Brain microvascular endothelial cell (primary cell): ENCODE data around the gene FZD10.

Source experiments
- DNase-seq: peaks from one replicate; pipeline ENCODE4 v3.0.0-alpha.2; 2020
- H3K27ac ChIP-seq: fragments of 250-450 bp; sonication (Bioruptor Pico); 2 replicates; pipeline ENCODE4 v1.5.1; 2020; ENCODE audit warnings: mild to moderate bottlenecking, moderate library complexity
- H3K27me3 ChIP-seq: fragments of 250-450 bp; sonication (Bioruptor Pico); replicated peaks from 2 replicates; pipeline ENCODE4 v1.5.1; 2020; ENCODE audit warnings: mild to moderate bottlenecking
- H3K36me3 ChIP-seq: fragments of 250-450 bp; sonication (Bioruptor Pico); replicated peaks from 2 replicates; pipeline ENCODE4 v1.5.1; 2020; ENCODE audit warnings: mild to moderate bottlenecking
- H3K4me3 ChIP-seq: 2 replicates; pipeline ENCODE4 v1.5.1; 2011; ENCODE audit warnings: low read depth, mild to moderate bottlenecking, control low read depth, low read length, moderate library complexity
- CTCF ChIP-seq: IDR thresholded peaks from 2 replicates; pipeline ENCODE4 v1.5.1; 2011; ENCODE audit warnings: low read depth, mild to moderate bottlenecking, moderate library complexity, low read length, control low read depth, inconsistent platforms; ENCODE audit errors: missing control alignments
- in situ Hi-C: cut with HindIII; loops from 2 replicates; pipeline ENCODE4 v1.10.0; 2017; ENCODE audit warnings: low sequenced_read_pairs, low pct_ligation_motif_present

Gene FZD10

GRCh38 chr12:130117701-130118100 lies 44.6 kb upstream of the FZD10 start:
- in situ Hi-C loops = no loop called here
- no peak for TF ChIP-seq CTCF
- no peak overlapping the region for H3K27ac ChIP-seq
- H3K36me3 ChIP-seq = no peaks in the 10 kb centered on the region
- H3K27me3 ChIP-seq = no peaks in the 10 kb centered on the region
- no peak for DNase-seq
- no peak overlapping the region for H3K4me3 ChIP-seq

- TF ChIP-seq CTCF = no peak
- H3K4me3 ChIP-seq = no peak overlapping the region
- no peaks in the 10 kb centered on the region for H3K27me3 ChIP-seq
- in situ Hi-C loops = no loop called here
- no peak for DNase-seq
- no peaks in the 10 kb centered on the region for H3K36me3 ChIP-seq
- no peak overlapping the region for H3K27ac ChIP-seq
Measured at GRCh38 chr12:130118181-130118580, 44.1 kb upstream of the FZD10 start.

GRCh38 chr12:130119241-130119861 lies 42.9 kb upstream of the FZD10 start:
- in situ Hi-C loops = no loop called here
- Histone ChIP-seq H3K36me3 (no peaks in the 10 kb centered on the region), H3K27ac (no peak overlapping the region), H3K27me3 (no peaks in the 10 kb centered on the region), H3K4me3 (no peak overlapping the region)
- no peak for TF ChIP-seq CTCF
- DNase-seq = no peak

- H3K27ac ChIP-seq = no peak overlapping the region
- H3K36me3 ChIP-seq = no peaks in the 10 kb centered on the region
Measured at GRCh38 chr12:130120012-130120805, 42.1 kb upstream of the FZD10 start.

GRCh38 chr12:130121226-130122000 lies 40.9 kb upstream of the FZD10 start:
- Histone ChIP-seq H3K27me3 (no peaks in the 10 kb centered on the region), H3K36me3 (no peaks in the 10 kb centered on the region), H3K4me3 (no peak overlapping the region), H3K27ac (no peak overlapping the region)
- no peak for DNase-seq
- in situ Hi-C loops = no loop called here
- TF ChIP-seq CTCF = no peak

More at GRCh38 chr12:130120012-130120805, 42.1 kb upstream of the FZD10 start:
- DNase-seq = no peak
- TF ChIP-seq CTCF = no peak
- Histone ChIP-seq H3K4me3 (no peak overlapping the region), H3K27me3 (no peaks in the 10 kb centered on the region)
- in situ Hi-C loops = no loop called here
